Peyer's patch (tissue), 4 donors: ENCODE data around the gene STYXL1.

Experiments used
- POLR2A ChIP-seq, 2 donors: fragments of 450-650 bp; IDR thresholded peaks; one replicate each; pipeline ENCODE4 v1.5.1; 2017; ENCODE audit warnings: antibody characterized with exemption in 2 of 2, mild to moderate bottlenecking in 2 of 2, moderate library complexity in 2 of 2
- TF ChIP-seq, protein P1 (sequence below), 6 experiments: fragments of 450-650 bp in 4 of 6; fragments of 200-600 bp in 2 of 6; sonication (generic) in 1 of 6; IDR thresholded peaks; one replicate each; pipeline ENCODE4 v1.5.1; 2017 to 2019; ENCODE audit warnings: antibody characterized with exemption in 6 of 6, mild to moderate bottlenecking in 3 of 6, moderate library complexity in 1 of 6

DNA sequence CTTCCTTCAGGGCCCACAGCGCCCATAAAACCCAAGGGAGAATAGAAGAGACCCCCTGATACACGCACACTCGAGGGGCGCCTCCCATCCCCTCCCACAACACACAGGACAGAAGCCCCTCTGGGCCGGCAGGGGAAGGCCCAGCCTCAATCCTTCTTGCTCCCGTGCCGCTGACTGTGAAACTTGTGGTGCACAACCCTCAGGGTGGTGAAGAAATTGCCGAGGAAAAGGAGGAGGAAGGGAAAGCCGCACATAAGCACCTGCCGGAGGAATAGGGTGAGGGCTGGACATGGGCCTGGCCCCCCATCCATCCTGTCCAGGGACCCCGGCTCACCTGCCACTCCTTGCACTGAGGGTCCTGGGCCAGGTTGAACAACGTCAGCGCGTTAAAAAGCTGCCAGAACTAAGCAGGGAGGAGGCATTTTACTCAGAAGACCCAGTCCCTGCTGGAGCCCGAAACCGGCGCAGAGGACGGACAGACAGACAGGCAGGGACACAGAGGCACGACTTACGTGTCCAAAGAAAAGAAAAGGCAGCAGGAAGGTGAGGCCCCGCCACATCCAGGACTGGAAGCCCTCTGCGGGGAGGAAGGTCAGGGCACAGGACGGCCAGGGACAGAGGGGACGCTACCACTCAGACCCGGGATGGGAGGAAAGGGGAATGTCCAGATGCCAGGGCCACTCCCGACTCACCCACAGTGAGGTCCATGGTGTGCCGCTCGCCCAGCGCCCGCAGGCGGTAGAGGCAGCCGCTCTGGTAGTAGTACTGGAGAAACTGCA lies 60.6 kb downstream of the STYXL1 start:
- TF ChIP-seq, protein P1, sequence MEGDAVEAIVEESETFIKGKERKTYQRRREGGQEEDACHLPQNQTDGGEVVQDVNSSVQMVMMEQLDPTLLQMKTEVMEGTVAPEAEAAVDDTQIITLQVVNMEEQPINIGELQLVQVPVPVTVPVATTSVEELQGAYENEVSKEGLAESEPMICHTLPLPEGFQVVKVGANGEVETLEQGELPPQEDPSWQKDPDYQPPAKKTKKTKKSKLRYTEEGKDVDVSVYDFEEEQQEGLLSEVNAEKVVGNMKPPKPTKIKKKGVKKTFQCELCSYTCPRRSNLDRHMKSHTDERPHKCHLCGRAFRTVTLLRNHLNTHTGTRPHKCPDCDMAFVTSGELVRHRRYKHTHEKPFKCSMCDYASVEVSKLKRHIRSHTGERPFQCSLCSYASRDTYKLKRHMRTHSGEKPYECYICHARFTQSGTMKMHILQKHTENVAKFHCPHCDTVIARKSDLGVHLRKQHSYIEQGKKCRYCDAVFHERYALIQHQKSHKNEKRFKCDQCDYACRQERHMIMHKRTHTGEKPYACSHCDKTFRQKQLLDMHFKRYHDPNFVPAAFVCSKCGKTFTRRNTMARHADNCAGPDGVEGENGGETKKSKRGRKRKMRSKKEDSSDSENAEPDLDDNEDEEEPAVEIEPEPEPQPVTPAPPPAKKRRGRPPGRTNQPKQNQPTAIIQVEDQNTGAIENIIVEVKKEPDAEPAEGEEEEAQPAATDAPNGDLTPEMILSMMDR (IDR thresholded peaks at IDR 0.05): no peak
- no peak for TF ChIP-seq POLR2A (IDR thresholded peaks at IDR 0.05)
